ENCODE measurements around the gene GRM8.
A peak's percentile ranks its signal among the peaks of the same experiment; 100 is the strongest.

The GRM8 gene

DNA sequence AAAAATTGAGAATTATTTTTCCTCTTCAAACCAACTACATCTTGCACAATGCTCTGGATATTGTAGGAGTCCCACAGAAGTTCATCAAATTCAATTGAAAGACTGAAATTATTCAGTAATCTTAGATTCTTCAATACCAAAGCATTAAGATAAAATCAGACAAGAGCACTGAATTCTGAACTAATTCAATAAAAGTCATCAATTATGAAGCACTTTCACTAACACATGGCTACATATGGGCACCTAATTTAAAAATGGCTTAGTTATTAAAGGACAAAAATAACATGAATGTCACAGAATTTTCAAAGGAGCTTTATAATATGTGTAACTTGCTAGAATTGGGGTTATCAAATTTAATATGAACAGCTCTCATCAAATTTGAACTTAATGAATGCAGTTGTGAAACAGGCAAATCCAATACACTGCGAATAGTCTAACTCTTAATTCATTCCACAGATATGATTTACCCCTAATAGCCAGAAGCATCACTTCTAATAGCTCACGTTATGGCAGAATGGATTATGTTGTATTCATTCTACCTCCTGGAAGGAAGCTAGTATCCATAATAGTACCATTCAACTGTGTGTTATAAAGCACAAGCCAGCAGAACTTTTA, 116.8 kb downstream of the GRM8 start:
- no peak overlapping the region for H3K4me3 ChIP-seq (ENCODE audit: low read length)
- DNase-seq (ENCODE audit: low read depth) = no peak
- TF ChIP-seq, protein P1, sequence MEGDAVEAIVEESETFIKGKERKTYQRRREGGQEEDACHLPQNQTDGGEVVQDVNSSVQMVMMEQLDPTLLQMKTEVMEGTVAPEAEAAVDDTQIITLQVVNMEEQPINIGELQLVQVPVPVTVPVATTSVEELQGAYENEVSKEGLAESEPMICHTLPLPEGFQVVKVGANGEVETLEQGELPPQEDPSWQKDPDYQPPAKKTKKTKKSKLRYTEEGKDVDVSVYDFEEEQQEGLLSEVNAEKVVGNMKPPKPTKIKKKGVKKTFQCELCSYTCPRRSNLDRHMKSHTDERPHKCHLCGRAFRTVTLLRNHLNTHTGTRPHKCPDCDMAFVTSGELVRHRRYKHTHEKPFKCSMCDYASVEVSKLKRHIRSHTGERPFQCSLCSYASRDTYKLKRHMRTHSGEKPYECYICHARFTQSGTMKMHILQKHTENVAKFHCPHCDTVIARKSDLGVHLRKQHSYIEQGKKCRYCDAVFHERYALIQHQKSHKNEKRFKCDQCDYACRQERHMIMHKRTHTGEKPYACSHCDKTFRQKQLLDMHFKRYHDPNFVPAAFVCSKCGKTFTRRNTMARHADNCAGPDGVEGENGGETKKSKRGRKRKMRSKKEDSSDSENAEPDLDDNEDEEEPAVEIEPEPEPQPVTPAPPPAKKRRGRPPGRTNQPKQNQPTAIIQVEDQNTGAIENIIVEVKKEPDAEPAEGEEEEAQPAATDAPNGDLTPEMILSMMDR (IDR thresholded peaks at IDR 0.05; ENCODE audit: insufficient read depth, low read depth, low read length, missing control alignments) = no peak

DNA sequence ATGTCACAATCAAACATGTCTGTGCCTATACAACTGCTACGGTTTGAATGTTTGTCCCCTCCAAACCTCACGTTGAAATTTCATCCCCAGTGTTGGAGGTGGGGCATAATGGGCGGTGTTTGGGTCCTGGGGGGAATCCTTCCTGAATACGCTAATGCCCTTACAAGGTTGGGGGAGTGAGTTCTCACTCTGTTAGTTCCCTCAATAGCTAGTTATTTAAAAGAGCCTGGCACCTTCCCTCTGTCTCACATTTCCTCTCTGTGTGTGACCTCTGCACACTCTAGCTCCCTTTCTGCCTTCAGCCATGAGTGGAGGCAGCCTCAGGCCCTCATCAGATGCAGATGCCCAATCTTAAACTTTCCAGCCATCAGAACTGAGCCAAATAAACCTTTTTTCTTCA, 129.5 kb downstream of the GRM8 start:
- no peak for DNase-seq (ENCODE audit: low read depth)
- H3K4me3 ChIP-seq (ENCODE audit: low read length) = no peak overlapping the region
- TF ChIP-seq, protein P1 (IDR thresholded peaks at IDR 0.05; ENCODE audit: insufficient read depth, low read depth, low read length, missing control alignments) = no peak

DNA sequence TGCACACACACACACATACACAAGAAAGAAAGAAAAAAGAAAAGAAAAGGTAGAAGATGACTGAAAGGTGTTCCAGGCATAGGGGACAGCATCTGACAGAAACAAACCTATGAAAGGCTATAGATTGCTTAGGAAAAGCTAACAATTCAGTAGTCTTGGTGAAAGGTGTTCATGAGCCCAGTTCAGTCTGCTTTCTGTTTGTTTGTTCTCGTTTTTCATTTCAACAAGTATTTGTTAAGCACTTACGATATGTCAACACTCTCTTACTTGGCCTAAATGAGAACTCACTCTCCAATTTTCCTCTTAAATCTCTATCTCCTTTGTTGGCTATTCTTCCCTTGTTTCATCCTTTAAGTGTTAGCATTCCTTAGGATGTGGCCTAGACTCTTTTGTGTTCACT, 133.2 kb downstream of the GRM8 start:
- no peak for DNase-seq (ENCODE audit: low read depth)
- no peak overlapping the region for H3K4me3 ChIP-seq (ENCODE audit: low read length)
- TF ChIP-seq, protein P1 (IDR thresholded peaks at IDR 0.05; ENCODE audit: insufficient read depth, low read depth, low read length, missing control alignments) = no peak

DNA sequence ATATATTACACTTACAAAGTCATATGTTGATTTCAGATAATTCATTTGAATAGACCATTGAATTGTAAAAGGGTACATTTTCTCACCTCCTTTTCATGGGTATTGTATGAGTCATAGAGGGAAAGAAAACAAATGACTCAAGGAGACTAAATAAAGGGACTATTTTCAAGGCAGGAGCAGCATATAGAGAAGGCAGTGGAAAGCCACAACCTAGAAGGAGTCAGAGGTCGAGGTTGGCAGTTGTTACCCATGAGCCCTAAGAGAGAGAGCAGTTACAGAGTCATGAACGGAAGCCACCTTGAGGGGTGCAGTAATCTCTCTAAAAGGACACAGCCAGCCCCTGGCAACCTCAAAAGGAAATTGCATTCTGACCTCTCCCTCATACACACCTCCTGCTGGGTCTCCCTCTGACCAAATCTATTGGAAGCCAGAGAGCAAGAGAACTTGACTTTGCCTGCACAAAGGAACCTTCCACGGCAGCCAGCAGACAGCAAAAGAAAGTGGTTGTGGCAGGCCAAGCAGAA, 137.9 kb downstream of the GRM8 start:
- peak; percentile 2 for DNase-seq (ENCODE audit: low read depth)
- no peak overlapping the region for H3K4me3 ChIP-seq (ENCODE audit: low read length)
- TF ChIP-seq, protein P1 (IDR thresholded peaks at IDR 0.05; ENCODE audit: insufficient read depth, low read depth, low read length, missing control alignments) = no peak

DNA sequence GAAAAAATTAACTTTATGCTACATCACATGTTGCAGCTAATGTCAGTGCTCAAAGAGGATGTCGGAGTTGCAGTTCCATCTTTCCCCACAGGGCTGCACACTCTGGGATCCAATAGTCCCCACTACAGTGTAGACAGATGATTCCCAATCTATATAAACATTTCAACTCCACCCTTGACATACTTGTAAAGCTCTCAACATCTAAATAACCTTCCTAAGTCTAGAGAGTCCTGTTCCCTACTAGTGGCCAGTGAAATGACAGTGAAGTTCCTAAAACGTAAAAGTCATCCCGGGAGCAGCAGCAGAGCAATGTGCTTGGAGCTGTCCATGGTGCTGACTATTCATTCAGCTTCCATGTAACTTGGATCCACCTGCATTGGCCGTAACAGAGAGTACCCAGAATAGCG, 145.1 kb downstream of the GRM8 start:
- TF ChIP-seq, protein P1 (IDR thresholded peaks at IDR 0.05; ENCODE audit: insufficient read depth, low read depth, low read length, missing control alignments) = peak; percentile 69
- DNase-seq (ENCODE audit: low read depth) = peak; percentile 83
- H3K4me3 ChIP-seq (ENCODE audit: low read length) = no peak overlapping the region

DNA sequence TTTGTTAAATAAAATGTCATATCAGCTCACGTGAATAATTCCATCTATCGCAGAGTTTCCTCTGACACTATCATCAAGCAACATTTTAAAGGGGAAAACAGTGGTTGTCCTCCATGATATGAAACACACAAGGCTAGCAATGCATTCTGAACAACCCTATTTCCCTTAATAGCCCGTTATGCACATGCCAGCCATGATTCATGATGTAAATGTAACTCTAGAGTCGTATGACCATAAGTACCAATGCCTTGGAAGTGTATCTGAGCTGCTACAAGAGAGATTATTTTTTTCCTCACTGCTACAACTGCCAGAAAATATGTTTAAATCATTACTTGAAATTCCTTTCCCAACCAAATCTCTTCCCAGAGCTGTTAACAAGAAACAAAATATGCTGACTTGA, 159.4 kb downstream of the GRM8 start:
- TF ChIP-seq, protein P1 (IDR thresholded peaks at IDR 0.05; ENCODE audit: insufficient read depth, low read depth, low read length, missing control alignments) = no peak
- DNase-seq (ENCODE audit: low read depth) = no peak
- no peak overlapping the region for H3K4me3 ChIP-seq (ENCODE audit: low read length)

DNA sequence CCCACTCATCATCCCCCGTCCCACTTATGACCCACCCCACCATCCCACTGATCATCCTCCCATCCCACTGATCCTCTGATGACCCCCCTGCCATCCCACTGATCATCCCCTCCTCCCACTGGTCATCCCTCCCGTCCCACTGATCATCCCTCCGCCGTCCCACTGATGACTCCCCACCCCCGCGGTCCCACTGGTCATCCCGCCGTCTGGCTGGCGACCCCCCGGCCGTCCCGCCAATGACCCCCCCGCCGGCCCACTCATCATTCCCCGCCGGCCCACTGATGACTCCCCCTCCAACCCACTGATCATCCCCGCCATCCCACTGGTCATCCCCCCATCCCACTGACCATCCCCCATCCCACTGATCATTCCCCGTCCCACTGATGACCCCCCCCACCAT, 161.1 kb downstream of the GRM8 start:
- TF ChIP-seq, protein P1 (IDR thresholded peaks at IDR 0.05; ENCODE audit: insufficient read depth, low read depth, low read length, missing control alignments) = no peak
- H3K4me3 ChIP-seq (ENCODE audit: low read length) = no peak overlapping the region
- DNase-seq (ENCODE audit: low read depth) = no peak

All from epithelial cell of esophagus (primary cell).